HG03442 (cell line): ENCODE data around the gene TRMT1.

Experiments used
- ATAC-seq: cut with Tn5 transposase; IDR thresholded peaks from one replicate; pipeline ENCODE4 v1.9.1; 2021; ENCODE audit warnings: mild to moderate bottlenecking, moderate library complexity; ENCODE audit not compliant: unreplicated experiment

TRMT1 gene

GRCh38 chr19:13074378-13074777, 42.2 kb downstream of the TRMT1 start:
- no peak for ATAC-seq

DNA sequence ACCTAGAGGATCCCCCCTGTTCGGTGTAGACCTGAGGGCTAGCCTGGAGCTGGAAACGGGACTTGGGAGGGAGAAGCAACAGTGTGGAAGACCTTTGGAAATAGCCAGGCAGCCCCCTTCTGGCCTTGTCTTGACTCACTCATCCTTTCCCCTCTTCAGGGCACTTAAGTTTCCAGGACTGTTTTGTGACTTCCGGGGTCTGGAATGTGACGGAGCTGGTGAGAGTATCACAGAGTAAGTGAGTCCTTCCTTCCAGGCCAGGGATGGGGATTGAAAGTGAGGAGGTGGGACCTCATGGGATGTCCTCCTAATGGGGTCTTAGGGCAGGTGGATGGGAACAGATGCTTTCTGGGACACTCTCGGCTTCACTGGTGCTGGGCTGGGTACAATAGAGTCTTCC, 43.3 kb downstream of the TRMT1 start:
- ATAC-seq, result no peak

DNA sequence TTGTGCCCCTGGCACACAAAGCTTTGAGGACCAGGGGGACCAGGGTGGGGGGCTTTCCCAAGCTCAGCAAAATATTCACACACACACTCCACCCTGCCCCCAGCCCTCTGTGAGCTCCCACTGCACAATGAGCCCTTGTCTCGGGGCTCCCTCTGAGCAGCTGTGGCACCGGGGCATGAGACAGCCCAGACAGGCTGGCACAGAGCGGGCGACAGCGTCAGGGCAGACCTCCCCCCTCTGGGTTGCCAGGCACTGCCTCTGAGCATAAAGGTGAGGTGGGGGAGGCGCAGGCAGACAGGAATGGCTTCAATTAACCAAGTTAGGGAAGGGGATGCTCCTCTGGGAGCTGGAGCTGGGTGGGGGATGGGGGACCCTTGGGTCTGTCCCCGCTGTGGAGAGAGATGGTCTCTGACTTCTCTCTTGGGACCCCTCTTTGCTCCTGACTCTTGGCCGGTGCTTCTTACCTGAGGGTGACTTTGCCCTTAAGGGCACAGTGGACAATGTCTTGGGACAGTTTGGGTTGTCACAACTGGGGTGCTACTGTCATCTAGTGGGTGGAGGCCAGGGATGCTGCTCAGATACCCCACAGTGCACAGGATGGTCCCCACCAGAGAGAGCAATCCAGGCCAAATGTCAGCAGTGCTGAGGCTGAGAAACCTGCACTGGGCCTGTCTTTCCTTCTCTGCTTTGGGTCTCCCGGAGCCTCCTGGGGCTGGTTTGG, 44.2 kb downstream of the TRMT1 start:
- no peak for ATAC-seq

DNA sequence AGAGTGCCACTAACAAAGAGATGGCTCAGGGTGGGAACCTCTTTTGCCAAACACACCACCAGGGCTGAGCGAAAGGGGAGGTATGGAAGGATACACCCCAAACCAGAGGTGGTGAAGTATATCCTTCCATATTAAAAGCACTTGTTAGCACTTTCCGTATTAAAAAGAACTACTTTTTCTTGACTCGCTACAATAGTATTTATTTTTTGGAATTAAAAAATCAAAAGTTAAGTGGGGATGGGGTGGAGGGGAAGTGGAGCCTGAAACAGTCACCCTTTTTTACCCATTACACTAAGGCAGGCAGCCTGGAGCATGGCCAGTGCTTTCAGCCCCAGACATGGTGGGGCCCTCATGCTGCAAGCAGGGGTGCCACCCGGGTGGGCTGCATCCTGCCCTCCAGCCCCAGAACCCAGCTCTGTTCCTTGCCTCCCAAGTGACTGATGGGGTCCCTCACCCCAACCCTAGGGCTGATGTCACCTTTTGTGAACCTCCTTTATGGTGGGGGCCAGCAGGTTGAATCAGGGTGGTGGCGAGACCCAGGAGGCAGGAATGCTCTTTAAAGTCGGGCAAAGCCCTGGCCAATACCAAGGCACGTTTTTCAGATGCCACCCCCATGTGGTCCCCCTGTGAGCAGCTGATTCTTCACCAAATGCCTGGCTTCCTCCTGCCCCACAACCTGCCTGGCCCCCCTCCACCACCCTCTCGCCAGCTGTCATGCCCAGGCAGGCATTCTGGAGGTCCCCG, 44.9 kb downstream of the TRMT1 start:
- ATAC-seq, result no peak

DNA sequence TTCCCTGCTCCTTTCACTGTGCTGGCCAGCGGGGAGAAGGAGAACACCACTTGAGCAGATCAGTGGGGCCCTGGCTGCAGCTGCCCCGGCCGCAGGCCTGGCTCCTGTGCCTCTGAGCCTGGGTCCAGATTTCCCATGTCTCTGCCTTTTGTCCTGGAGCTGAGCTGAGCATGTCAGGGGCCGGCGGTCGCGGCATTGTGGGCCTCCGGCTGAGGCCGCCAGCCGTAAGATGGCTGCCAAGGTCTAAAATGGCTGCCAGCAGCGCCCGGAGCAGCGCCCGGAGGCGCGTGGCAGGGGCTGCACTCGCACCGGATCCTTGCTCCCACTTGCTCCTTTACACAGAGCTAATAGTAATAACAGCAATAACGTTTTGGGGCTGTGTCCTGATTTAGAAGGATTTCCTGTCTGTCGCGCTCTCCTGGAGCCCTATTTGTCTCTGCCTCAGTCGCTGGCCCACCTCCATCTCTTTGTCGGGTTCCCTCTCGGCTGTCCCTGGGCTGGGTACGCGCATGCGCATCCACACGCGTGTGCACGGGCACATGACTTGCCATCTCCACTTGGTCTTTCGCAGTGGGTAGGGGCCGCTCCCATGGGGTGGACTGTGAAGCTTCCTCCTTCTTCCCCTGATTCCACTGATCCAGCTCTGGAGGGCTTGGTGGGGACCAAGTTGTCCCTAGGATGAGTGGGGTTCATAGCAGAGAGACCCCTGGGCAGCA, 46.0 kb downstream of the TRMT1 start:
- no peak for ATAC-seq

GRCh38 chr19:13069415-13070359, 46.9 kb downstream of the TRMT1 start:
- no peak for ATAC-seq

GRCh38 chr19:13068085-13068846, 48.3 kb downstream of the TRMT1 start:
- ATAC-seq, result no peak

DNA sequence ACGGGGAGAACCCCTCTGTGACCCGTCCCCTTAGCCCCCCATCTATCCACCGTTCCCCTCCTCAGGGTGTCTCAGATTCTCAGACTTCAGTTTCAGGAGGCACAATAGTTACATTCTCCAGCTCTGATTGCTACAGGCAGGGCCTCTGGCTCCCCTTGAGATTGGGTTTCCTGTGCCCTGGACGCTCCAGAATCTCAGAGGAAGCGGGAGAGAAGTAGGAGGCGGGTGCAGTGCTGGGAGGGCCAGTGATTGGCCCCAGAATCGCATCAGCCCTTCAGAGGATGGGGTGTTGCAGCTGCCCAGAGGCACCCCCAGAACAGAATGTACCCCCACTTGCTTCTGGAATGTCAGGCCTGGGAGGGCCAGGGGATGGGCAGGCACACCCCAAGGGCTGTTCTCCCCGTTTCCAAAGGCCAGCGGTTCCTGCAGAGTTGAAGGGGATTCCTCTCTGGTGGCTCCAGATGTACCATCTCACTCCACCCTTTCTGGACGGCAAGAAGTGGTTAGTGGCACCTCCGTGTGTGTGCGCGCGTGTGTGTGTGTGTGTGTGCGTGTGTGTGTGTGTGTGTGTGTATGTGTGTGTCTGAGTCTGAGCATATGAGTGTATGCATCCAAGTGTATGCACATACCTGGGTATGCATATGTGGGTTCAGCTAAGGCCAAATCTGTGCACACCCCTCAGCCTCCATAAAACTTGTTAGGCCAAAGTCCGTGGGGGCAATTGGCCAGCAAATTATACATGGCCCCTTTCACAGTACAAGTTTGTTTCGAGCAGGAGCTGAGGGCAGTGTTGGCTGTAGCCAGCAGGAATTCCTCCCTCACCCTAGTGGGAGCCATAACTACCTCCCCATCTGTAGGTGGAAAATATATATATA, 49.4 kb downstream of the TRMT1 start:
- no peak for ATAC-seq

DNA sequence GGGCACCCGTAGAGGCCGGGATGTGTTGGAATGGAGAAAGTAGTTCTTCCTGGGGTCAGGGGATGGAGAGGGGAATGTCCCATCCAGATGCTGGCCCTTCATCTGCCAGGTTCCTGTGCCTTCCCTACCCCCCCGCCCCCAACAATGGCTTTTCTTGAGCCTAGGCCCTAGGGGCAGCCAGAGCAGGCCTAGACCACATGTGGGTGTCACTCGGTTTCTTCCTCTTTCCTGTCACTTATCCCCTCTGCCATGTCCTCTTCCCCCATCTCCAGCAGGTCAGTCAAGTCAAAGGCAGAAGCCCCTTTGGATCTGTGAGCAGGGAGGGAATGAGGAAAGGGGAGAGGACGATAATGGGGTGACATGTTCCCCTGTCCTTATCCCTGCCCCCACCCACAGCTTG, 50.3 kb downstream of the TRMT1 start:
- ATAC-seq, result no peak

DNA sequence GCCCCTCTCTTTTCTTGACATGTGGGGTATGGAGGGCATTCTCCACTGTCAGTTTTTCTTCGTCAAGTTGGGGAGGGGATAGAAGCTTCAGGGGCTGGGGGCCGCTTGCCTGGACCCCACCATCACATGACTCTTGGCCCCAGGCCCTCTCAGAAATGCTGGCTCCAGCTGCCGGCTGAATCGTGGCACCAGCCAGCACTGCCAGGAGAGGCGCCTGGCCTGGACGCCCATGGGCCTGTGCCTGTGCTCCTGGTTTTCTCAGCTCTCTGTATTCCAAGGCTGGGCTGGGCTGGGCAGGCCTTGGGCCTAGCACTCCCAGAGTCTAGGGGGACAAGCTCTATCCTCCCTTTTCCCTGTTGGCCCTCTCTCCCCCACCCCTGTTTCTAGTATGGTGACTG, 52.4 kb downstream of the TRMT1 start:
- no peak for ATAC-seq

- no peak for ATAC-seq
Observed at GRCh38 chr19:13063461-13064091, 53.0 kb downstream of the TRMT1 start.

- no peak for ATAC-seq
Observed at GRCh38 chr19:13062317-13062716, 54.2 kb downstream of the TRMT1 start.

DNA sequence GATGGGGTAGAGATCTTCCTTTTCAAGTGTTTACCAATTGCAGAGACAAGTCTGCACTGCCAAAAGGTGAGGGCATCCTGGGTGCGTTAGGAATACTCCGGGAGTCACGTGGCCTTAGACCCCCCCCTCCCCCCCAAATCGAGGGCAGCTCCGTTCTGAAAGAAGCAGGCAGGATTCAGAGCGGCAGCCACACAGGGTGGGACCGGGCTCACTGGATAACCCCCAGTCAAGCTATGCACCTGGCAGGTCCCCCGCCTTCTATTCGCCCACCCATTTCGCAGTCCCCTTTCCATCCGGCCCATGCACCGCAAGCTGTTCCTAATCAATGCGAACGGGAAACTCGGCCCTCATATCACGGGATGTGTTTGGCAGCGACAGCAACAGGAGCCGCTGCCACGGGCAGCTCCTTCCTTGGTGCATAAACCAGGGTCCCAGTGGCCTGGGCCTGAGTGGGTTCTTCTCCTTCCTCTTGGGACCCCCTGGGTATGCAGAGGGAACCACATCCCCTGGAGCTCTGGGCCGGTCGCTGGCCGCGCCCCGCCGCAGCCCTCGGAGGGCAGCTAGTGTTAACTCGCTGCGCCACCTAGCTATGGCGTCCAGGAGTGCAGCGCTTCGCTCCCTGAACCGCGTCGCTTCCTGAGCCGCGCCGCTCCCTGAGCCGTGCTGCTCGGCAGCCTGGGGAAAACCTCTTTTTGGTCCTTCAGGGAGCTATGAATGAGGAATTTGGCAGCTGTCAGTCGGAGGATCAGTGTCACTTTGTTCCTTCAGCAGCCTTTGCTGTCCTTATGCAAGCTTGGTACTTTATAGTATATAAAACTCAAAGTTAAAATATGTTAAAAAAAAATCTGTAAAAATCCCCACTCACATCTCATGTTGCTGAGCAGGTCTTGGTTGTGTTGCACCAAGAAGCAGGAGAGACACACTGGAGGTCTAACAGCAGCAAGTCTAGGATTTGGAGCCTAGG, 55.3 kb downstream of the TRMT1 start:
- ATAC-seq, result no peak

DNA sequence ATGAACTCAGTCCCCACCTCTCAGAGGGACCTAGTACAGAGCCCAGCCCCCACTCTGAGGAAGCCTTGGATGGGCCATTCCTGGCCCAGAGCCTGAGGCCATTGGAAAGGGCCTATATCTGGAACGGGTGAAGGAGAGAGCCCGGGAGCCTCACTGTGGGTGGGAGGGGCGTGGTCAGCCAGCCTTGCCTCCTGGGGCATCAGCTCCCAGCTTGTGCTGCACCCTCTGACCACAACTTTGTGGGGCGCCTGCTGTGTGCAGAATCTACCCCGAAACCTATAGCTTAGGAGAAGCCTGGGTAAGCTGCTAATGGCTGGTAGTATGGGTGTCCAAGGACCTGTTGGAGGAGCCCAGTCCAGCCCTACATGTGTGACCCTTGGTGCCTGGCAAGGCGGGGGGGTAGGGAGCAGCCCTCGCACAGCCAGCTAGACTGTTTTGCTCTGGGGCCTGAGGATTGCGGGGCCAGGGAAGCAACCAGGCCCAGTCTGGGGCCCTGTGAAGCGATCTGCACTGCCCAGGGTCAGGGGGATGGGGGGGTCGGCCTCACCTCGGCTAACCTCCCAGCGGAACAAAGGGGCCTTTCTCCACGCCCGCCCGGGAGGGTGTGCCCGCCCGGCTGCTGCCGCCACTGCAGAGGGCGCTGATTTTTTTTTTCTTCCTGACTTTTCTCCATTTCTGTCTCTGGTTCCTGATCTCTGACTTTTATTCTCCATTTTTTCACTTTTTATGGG, 56.1 kb downstream of the TRMT1 start:
- no peak for ATAC-seq

DNA sequence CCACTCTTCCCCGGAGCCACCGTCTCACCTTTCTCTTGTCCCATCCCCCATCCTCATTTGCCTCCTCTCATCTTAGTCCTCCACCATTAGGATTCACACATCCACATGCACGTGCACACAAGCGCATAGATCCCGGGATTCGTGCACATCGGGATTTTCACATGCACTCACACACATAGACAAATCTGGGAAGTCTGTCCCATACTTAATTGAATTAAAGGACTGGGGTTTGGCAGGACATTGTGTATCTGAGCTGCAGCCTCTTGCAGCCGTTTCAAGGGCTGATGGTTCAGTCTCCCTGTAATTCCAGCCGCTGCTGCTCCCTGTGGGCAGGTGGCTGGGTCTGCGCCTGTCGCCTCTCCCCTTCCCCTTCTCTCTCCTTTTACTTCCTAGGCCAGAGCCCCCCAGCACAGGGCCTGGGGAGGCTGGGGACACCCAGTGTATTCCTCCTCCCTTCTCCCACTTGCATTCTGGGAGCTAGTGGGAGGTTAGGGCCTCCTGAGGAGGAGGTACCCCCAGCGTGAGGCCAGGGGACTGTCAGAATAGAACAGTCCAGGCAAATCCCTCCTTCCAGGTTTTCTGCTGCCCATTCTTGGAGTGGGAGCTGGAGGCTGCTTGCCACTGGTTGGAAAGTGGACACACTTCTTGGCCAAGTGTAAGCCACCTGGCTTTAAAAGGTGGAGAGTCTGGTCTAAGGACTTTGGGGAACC, 57.4 kb downstream of the TRMT1 start:
- ATAC-seq, result no peak

GRCh38 chr19:13057744-13058143, 58.8 kb downstream of the TRMT1 start:
- ATAC-seq, result no peak
